ENCODE data around the gene KLF15.

KLF15 gene

DNA sequence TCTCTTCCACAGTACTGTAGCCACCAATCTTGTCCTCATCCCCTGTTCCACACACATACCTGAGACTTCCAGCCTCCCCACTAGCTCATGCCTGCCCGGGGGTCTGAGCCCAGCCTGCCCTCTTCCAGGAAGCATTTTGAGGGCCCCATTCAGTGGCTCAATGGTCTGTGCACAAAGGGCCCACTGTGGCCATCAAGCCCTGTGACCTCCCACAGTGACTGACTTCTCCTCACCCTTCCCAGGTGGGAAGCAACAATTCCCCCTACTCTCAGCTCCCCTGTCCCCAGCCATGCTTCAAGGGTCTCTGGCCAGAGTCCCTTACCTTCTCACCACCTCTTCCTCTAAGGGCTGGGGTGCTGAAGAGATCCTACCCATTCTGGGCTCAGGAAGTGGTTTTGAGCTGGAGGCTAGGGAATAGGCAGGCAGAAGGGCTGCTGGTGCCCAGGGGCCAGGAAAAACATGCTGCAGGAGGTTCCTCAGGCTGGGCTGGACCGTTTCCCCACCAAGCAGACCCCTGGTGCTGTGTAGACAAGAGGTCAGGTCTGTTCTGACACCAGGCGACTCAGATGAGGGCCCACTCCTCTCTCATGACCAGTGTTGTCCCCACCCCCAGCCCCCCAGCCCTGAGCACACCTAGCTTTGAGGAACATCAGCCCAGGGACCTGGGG is 3.0 kb upstream of the KLF15 start:
- DNase-seq: no peak

DNA sequence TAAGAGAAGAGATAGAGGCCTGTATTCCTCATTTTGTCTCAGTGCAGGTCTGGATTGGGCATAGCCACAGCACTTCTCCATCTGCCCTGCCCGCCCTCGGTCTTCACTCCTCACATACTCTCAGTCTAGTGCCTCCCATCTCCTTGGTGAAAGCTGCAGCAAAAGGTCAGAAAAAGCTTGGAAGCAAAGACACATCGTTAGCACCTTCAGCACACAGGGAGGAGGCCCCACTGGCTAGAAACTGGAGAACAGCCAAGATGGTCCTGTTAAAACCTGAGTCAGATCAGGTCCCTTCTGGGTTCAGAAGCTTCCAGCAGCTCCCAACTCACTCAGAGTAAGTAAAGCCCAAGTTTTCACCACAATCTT is 1.6 kb upstream of the KLF15 start:
- DNase-seq: no peak

DNA sequence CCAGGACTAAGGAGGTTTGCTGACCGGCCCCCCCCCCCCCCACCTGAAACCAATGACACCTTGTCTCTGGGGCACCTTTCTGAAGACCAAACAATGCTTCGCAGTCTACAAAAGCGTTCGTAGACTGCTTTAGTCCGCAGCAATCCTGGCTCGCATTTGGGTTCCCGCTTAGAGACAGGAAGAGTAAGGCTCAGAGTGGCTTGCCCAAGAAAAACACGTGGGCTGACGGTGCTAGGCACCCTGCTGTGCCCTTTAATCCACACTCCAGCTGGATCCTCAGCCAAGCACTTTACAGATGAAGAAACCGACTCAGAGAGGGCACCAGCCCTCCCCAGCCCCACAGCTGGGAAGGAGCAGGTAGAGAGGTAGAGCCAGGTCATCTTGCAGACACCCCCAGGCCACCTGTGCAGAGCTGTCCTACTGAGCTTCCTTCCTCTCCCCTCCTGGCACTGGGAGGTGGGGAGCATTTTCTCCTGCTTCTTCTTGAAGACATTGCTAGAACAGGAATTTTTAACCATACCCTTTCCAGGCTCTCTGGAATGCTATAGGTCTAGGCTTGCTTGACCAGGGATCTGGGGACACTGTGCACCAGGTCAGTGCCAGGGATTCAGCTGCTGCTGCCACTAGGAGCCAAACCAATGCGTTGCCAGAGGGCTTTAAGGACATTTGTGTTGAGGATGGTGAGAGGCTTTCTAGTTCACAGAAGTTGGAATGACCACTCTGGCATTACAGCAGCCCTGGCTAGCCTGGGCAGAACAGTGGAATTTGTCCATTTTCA is 1.0 kb upstream of the KLF15 start:
- DNase-seq: peak in 5 of 14 donors; percentile 50 to 70 (median 59)

DNA sequence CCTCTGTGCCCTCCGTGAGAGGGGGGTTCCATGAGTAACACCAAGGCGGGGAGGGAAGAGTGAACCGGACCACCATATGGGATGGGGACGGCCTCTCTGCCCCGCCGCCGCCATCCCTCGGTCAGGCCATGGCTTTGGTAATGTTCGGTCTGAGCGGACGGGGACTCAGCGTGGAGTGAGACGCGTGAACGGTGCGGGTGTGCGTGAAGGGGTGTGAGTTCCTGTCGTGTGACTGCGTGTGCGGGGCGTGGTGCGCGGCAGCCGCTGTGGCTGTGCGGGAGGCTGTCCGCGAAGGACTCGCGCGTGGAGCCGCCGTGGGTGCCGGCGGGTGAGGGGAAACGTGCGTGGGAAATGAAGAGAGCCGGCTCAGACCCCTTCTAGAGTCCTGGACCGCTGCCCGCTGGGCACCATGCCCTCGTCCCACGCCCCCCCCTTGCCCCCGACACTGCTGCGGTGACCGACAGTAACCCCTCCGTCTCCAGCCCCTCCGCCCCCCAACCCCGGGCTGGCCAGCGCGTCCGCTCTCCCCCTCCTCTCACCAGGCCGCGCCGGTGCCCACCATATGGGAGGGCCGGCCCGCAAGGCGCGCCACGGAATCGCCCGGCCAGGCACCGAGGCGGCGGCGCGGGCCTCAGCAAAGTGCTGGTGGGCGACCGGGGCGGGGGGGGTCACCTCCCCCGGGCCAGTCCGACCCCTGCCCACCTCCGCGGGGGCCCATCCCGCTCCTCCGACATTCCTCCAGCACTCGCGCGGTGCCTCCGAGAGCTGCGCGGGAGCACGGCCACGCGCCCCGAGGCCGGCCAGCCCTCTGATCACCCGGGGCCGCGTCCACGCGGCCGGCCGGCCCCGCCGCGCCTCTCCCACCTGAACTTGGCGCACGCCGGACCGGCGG is 589 bp downstream of the KLF15 start:
- peak in 9 of 14 donors; percentile 41 to 82 (median 77) for DNase-seq

DNA sequence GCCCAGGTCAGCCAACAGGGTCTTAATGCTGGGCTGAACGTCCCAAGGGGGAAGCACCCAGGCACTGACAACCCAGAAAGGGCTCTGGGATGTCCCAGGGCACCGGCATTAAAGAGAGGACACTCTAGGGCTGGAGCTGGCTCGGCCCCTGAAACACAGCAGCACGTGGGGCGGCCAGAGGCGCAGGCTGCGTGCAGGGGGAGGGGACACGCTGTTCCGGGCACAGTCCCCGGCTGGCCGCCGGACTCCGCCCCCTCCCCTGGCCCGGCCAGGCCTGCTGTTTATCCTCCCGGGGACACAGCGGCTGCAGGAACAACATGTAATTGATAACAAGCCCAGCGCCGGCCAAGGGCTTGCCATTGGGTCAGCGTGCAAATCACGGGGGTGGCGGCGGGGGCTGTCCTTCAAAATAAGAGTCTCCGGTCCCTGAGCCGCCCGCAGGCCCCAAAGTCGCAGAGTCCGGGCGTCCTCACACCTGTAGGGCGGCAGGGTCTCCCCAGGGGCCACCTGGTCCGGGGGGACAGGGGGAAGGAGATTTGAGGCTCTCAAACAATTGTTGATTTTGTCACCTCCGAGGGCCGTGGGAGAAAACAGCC is 1.3 kb downstream of the KLF15 start:
- peak in 13 of 14 donors; percentile 75 to 98 (median 95) for DNase-seq

DNA sequence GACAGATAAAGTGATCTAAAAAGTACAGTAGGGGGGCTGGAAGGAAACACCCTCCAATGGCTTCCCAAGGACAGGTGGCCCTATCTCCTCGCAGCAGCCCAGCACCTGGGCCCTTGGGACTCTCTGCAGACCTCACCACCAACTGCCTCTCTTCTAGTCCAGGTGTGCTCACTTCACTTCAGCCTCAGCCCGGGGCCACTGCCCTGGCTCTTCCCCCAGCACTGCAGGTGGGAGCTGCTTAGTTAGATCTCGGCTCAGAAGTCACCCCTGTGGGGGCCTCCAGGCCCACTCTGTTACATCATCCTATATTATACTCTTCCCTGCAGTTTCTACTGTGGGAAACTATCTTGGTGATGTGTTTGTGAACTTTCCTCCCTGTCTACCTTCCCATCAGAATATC is 2.0 kb downstream of the KLF15 start:
- peak in 1 of 14 donors; percentile 53 for DNase-seq

DNA sequence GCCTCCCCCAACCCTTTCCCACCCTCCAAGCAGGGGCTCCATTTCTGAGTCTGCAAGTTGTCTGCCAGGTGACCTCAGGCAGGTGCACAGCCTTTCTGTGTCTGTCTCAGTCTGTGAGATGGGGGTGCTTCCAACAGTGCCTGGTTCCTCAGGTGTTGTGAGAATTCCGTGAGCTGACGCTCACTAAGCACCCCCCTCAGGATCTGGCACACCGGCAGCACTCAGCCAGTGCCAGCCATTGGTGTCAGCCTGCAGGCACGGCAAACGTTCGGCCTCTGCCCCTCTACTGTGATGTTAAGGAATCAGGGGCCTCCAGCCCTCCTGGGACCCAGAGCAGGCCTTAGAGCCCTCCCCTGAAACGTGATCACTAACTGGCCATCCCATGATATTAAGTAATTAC is 2.4 kb downstream of the KLF15 start:
- no peak for DNase-seq

DNA sequence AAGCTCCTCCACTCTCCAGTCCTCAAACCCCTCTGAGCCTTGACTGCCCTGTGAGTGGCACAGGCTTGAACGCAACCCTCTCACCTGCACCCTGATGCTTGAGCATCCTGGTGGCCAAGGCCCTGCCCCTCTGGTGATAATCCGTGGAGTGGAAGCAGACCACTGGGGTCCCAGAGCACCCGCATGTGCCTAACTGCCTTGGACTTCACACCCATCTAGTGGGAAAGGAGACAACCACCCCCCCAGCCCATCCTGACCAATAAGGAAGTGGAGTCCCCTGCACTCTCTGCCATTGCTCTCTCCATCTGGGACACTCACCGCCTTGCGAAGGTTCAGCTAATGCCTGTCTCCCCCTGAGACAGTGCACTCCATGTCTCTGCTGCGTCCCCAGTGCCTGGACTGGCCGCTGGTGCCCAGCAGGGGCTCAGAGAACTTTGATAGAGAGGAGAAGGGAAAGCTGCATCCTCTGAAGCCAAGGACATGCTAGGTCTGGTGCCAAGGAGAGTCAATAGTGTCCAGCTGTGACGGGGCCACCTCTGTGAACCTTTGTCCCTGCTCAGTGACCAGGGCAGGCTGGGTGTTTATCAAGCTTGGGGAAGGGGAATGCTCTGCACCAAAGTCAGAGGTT is 3.4 kb downstream of the KLF15 start:
- no peak for DNase-seq

DNA sequence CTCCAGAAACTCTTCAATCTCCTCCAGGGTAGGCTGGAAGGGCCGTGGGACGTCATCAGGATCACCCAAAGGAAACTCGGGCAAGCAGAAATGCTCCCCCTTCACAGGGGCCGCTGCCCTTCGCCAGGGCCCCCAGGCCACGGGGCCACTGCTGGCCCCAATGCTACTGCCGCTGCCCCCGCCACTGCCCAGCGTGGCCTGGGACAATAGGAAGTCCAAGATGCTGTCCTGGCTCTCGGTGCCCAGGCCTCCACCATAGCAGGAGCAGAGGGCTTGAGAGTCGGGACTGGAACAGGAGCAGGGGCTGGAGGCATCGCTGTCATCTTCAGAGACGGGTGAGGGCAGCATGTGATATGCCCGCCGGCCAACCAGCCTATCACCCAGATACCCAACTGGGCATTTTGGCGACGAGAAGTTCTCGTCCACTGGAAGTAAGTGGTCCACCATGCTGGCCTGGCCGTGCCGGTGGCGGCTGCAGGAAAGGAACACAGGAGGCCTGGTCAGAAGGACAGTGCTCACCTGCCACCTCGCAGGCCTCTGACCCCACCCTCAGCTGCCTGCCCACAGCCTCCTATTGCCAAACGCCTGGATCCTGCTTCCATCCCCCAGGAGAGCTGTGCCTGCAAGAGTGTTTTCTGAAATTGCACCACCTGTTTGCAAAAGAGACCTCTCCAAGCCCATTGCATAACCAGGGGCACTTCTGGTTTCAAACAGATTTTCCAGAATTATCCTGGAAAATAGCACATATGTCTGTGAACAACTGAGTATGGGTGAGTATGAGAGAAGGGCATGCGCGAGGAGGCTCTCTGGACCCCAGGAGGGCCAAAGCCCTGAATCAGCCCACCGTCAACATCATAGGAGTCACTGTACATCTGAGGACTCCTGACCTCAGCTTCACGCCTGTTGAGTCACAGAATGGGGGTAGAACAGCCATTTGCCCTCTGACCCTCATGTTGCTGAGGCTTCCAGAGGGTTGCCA is 4.4 kb downstream of the KLF15 start:
- no peak for DNase-seq

DNA sequence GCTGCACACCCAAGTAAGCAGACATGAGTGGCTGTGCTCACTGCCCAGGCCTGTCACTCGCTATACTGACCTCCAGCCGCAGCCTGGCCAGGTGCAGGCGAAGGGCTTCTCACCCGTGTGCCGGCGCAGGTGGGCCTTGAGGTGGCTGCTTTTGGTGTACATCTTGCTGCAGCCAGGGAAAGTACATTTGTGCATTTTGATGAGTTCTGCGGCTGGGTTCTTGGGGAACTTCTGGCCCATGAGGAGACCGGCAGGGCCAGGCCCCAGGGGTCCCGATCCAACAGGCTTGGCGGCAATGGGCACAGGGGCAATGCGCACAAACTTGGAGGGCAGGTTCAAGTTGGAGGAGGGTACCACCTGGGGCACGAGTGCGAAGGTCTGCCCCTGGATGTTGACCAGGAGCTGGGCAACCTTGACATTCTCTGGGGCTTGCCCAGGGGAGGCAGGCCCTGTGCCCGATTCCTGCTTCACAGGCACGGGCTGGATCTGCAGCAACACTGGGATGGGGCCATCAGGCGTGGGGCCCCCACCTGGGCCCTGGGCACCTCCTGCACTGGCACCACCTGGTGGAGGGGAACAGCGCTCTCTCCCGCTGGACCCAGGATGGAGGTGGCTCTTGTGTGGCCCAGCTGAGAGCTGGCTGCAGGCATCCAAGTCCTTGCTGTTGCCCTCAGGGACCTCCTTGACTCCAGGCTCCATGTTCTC is 5.3 kb downstream of the KLF15 start:
- DNase-seq: no peak

DNA sequence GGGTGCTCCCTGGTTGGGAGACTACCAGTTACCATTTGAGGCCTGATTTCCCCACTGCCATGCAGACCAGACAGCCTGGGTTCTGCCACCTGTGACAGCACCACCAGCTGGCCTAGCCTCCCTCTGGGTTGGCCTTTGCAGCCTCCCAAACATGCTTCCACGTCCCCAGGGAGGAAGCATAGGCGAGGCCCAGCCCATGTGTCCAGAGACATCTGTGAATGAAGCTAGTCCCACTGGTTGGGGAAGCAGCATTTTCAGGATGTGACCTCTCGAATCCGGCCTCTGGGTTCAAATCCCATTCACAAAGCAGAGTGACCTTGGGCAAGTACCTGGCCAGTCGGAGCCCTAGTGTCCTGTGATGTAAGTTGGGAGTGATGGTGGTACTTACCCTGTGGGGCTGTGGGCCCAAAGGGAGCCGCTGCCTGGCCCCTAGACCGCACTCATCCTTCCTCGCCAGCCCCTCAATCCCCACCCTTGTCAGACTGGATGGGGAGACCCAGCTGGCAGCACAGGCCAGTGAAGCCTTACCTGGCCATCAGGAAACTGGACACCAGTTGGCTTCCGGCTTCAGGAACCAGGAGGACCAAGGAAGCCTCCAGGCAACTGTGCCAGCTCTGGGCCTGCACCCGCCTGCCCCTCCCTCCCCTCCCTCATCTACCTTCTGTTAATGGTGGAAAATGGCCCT is 6.0 kb downstream of the KLF15 start:
- no peak for DNase-seq

DNA sequence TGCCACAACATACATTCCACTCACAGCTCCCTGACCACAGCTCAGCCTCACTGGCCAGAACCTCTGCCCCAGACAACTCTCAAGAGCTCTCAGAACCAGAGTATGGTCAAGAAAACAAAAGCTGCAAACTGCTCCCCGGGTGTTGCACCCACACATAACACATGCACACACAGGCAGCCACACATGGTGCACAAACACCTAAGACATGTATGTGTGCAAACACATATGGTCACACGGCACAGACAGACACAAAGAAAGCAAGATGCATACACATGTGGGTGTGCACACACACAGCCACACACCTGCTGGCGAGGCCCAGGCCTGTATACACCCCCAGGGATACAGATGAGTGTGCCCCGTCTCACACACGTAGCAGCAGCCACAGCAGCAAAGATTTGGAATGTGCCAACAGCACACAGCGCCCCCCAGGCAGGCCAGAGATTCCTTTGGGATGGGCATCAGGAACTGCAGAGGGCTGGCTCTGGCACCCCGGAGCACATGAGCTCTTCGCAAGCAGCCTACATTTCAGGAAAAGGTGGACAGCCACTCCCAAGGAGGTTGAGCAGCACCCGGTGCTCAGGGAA is 6.6 kb downstream of the KLF15 start:
- no peak for DNase-seq

DNA sequence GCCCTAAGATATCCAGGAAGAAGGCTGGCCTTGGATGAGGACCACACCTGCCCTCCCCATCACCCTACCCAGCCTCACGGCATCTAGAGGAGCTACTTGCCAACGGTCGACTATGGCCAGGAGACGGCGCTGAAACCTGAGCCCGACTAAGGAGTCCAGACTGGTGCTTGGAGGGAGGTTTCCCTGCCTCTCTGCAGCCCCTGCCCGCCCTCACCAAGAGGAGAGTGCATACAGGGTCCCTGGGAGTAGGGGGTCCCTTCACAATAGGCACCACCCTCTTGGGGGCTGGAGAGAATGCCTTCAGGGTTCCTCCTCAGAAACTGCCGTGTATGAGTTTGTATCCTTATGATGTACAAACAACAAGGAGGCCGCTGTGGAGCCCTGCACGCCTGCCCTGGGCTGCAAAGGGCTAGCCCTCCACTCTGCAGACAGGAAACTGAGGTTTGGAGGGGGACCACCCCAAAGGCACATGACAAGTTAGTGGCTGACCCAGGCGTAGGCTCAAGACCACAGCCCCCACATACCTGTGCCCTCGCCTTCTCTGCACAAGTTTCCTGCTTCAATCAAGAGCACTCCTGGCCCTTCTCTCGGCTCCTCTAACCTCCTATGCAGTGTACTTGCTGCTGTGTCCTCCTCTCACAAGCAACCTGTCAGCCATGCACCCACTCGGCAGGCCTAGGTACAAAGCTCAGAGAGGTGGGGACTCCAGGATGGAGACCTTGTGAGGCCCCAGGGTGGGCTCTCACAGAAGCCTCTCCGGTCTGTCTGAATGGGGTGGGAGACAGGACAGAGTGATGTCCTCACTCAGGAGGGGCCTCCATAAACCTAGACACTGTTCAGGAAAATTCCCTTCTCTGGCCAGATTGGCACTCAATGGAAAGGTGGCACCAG is 7.4 kb downstream of the KLF15 start:
- no peak for DNase-seq

DNA sequence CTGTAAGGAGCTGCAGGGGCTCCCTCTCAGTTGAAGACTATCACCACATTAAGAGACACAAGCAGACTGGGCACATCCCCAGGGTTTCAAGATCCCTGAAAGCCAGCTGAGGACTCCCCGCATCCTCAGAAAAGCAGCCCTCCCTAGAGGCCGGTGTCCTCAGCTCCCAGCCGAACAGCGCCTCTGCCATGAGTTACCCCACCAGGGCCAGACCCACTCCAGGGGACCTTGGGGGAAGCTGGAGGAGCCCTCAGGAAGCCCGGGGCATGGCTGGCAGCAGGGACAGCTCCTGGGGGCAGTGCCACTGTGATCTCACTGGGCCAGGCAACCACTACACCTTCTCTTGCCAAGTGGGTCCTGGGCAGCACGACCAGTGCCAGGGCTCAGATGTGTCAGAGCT is 8.1 kb downstream of the KLF15 start:
- DNase-seq: peak in 2 of 14 donors; percentile 5 to 44

DNA sequence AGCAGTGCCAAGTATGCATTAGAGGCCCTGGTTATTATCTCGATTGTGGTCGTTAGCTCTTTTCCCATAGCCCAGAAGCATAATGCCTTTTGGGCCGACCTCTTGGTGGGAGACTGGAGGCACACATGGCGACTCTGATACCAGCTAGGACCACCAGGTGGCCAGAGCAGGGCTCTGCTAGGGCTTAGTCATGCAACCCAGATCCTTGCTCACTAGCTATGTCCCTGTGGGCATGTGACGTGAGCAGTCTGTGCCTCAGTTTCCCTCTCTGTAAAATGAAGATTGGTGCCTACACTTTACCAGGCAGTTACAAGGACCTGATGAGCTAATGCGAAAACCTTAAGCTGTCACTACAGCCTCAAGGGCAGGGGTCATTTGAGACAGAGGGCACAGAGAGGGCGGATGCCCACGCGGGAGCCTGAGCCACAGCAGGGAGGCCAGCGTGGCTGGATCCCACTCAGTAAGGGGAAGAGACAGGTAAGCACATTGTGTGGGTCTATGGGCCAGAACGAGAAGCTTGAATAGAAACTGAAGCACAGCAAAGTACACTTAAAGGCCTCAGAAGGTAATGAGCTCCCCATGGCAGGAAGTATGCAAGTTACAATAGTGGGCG is 8.8 kb downstream of the KLF15 start:
- no peak for DNase-seq

DNA sequence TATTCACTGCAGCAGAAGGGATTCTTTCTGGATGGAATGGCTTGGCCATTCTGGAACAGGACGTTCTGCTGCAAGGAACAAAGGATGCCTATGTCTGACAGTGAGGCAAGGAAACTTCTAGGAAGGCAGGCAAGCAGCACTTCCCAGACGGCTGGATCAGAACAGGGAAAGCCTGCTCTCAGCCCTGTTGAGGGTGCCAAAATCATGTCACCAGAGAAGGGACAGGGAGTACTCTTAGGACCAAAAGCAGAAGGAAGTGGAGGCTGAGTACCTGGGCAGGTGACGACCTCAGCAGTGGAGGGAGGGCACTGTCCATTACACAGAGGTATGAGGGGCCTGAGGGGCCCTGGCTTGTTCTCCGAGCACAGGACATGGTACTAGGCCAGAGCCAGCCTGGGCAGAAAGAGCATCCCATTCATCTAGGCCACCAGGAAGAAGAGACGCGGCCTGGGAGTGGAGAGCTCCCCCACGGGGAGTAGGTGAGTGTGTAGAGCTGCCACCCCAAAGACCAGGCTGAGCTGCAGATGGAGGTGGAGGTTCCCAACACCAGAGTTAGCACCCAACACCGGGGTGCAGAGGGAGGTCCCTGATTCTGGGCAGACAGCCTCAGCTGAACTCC is 9.6 kb downstream of the KLF15 start:
- peak in 3 of 14 donors; percentile 6 to 73 (median 35) for DNase-seq

DNA sequence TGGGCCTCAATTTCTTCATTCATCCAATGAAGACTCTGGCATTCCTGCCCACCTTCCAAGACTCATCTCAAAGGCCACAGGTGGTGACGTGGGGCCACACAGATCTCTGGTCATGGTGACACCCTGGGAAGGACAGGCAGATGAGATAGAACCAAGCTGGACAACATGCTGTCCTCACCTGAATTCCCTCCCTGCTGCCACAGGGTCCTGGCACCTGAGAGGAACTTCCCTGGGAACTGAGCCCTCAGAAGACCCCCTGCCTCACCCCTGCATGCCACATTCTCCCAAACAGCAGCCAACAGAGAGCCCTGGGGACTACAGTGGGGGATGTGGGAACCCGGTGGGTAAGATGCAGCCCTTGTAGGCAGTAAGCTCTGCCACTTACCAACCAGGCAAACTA is 10.7 kb downstream of the KLF15 start:
- DNase-seq: no peak

Measured in C1 segment of cervical spinal cord (tissue), 14 donors.